HEK293T (cell line): ENCODE results near the gene PLD1.

Experiments
- BHLHE40 ChIP-seq: fragments of 450-650 bp; IDR thresholded peaks from 2 replicates; pipeline ENCODE4 v1.6.1; 2016; ENCODE audit warnings: mild to moderate bottlenecking, moderate library complexity, borderline replicate concordance
- CTBP1 ChIP-seq: fragments of 450-650 bp; IDR thresholded peaks from 2 replicates; pipeline ENCODE4 v1.6.1; 2016; ENCODE audit warnings: borderline replicate concordance
- ELF4 ChIP-seq: fragments of 450-650 bp; IDR thresholded peaks from 2 replicates; pipeline ENCODE4 v1.6.1; 2017; ENCODE audit warnings: antibody characterized with exemption
- FOXA1 ChIP-seq: fragments of 450-650 bp; IDR thresholded peaks from 2 replicates; pipeline ENCODE4 v1.6.1; 2016; ENCODE audit warnings: mild to moderate bottlenecking
- FOXK2 ChIP-seq: fragments of 450-650 bp; IDR thresholded peaks from 2 replicates; pipeline ENCODE4 v1.6.1; 2016; ENCODE audit warnings: mild to moderate bottlenecking
- FOXM1 ChIP-seq: fragments of 450-650 bp; IDR thresholded peaks from 2 replicates; pipeline ENCODE4 v1.6.1; 2017; ENCODE audit warnings: mild to moderate bottlenecking, borderline replicate concordance
- HDGF ChIP-seq: fragments of 450-650 bp; IDR thresholded peaks from 2 replicates; pipeline ENCODE4 v1.6.1; 2017; ENCODE audit warnings: antibody characterized with exemption, borderline replicate concordance
- SP1 ChIP-seq: fragments of 450-650 bp; IDR thresholded peaks from 2 replicates; pipeline ENCODE4 v1.6.1; 2017
- ZNF384 ChIP-seq: fragments of 450-650 bp; IDR thresholded peaks from 2 replicates; pipeline ENCODE4 v1.6.1; 2016

- no peak for TF ChIP-seq FOXM1
- no peak for TF ChIP-seq FOXK2
- no peak for TF ChIP-seq BHLHE40
- no peak for TF ChIP-seq ZNF384
- TF ChIP-seq ELF4: no peak
- no peak for TF ChIP-seq SP1
- no peak for TF ChIP-seq CTBP1
- TF ChIP-seq HDGF: no peak
- no peak for TF ChIP-seq FOXA1
These were observed 118.8 kb downstream of the PLD1 start for GRCh38 chr3:171691485-171691884.
